Pancreas (tissue), 10 donors: Measurements from ENCODE around the gene OLFML3. TPM values are rescaled to one million over a fixed set of nuclear protein-coding genes. Genes with fewer than 3 reads are reported as not detected.
"Not testable (repeated sequence)": the region's sequence is repeated elsewhere in the genome, so short reads cannot be mapped to it uniquely, and the experiment has no call there.

Experiments
- ATAC-seq, 4 donors: fragments of 200-7000 bp; cut with Tn5 transposase; one replicate each; pipeline versions ENCODE4 v1.8.0 to v1.9.1; 2020; ENCODE audit warnings: mild to moderate bottlenecking in 4 of 4, moderate library complexity in 4 of 4
- DNase-seq, 6 donors: peaks; one replicate each; pipeline ENCODE4 v3.0.0-alpha.2; 2020
- FAIRE-seq: peaks from 2 replicates; lab custom pipeline; 2012; peaks lifted over from hg19 to GRCh38; lab: Jason Lieb, UNC
- H3K27ac ChIP-seq, 4 donors: fragments of 200-600 bp; sonication (generic); 1 replicate in 3 of 4; 2 replicates in 1 of 4; pipeline versions ENCODE4 v1.5.0 to v1.8.0; 2020
- H3K27me3 ChIP-seq, 4 donors: fragments of 200-600 bp; one replicate each; pipeline ENCODE4 v1.8.0; 2021
- H3K36me3 ChIP-seq, 3 donors: fragments of 200-600 bp; sonication (generic) in 1 of 3; one replicate each; pipeline versions ENCODE4 v1.5.0 to v1.8.0; 2020 to 2021
- H3K4me1 ChIP-seq, 3 donors: fragments of 200-600 bp; one replicate each; pipeline ENCODE4 v1.8.0; 2021
- H3K4me3 ChIP-seq, 4 donors: fragments of 200-600 bp; sonication (generic) in 2 of 4; one replicate each; pipeline versions ENCODE4 v1.5.0 to v1.8.0; 2020 to 2021
- H3K9me3 ChIP-seq, 4 donors: fragments of 200-600 bp; one replicate each; pipeline ENCODE4 v1.8.0; 2021
- CTCF ChIP-seq, 4 donors: fragments of 200-600 bp; sonication (generic) in 3 of 4; IDR thresholded peaks; one replicate each; pipeline versions ENCODE4 v1.5.0 to v1.8.0; 2021; ENCODE audit warnings: antibody characterized with exemption in 4 of 4
- WGBS, 2 donors: extraction: QIAGEN DNeasy Blood & Tissue Kit; methylation state at CpG; one replicate each; pipeline ENCODE4 v1.1.7; 2013; 5-methylcytosine and 5-hydroxymethylcytosine counted together
- intact Hi-C, 3 donors: fragments of 100-400 bp; cut with DNase I; formaldehyde crosslinking; loops; one replicate each; pipeline versions ENCODE4 v1.11.1 to v1.14.2; 2022
- polyA plus RNA-seq, 2 donors: library from polyadenylated mRNA; stranded (reverse); fragments of 200-250 nt; gene quantifications; one replicate each; pipeline ENCODE4 v1.2.3, GENCODE V29; 2013
- total RNA-seq, 6 donors: library from RNA; stranded (reverse); fragmentation: NEBNext Ultra II Directional in 4 of 6; extraction: Animal tissue kit (Norgen Biotek cat#: 25700) in 4 of 6; gene quantifications; one replicate each; pipeline versions ENCODE4 v1.2.1 to v1.2.4, GENCODE V29; 2021 to 2023
- donor health status: healthy with polysubstance abuse.
- donor health status: DM: no; HTN: no; CAD: no; lungs with moderate emphysema.
- donor health status: DM: no; HTN: no; CAD: no.
- donor health status: control.
- donor health status: control.
- donor health status: Bipolar disorder and iron deficiency.
- donor health status: DM: yes; HTN: yes; CAD: no.
- donor health status: DM: no; HTN: no; CAD: no.
- donor health status: DM: no; HTN: no; CAD: no.
- donor health status: DM: yes; HTN: yes; CAD: no.

Gene OLFML3
- total and polyA plus RNA-seq, 8 donors = 3.7 to 39.2 (median 10.2) TPM

DNA sequence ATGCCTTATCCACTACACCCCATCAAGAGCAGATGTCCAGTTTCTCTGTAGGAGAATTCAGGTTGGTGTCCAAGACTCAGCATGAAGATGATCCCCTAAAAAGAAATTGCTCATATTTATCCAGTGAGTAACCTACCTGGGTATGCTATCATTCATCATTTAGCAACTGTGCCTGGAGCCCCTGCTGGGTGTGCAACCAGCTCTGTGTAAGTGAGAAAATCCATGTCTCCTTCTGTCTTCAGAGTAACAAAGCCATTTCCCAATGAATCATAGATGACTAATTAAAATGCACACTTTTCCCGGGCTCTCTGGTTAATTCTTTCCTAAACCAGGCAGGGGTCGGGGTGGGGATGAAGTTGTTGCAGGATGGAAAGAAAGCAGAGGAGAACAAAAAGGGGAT, 35.8 kb downstream of the OLFML3 start:
- intact Hi-C loops = no loop called here
- Histone ChIP-seq H3K27ac (no peak overlapping the region), H3K36me3 (no peaks in the 10 kb centered on the region), H3K4me3 (no peak overlapping the region), H3K9me3 (no peaks in the 10 kb centered on the region), H3K27me3 (no peaks in the 10 kb centered on the region), H3K4me1 (no peaks in the 10 kb centered on the region)
- 35 to 43% methylated on average over 2 of the region's 2 CpGs for WGBS, 2 donors
- DNase-seq = no peak
- no peak for FAIRE-seq
- no peak for ATAC-seq
- TF ChIP-seq CTCF (IDR thresholded peaks at IDR 0.05) = no peak

- intact Hi-C loops, DNase-seq, H3K4me3 ChIP-seq, ATAC-seq, H3K36me3 ChIP-seq, H3K9me3 ChIP-seq, FAIRE-seq, H3K27ac ChIP-seq, H3K4me1 ChIP-seq, H3K27me3 ChIP-seq: not testable (repeated sequence)
- 81 to 97% methylated on average over 3 of the region's 3 CpGs for WGBS, 2 donors
These were observed 40.5 kb downstream of the OLFML3 start for GRCh38 chr1:114019724-114020123.

GRCh38 chr1:114021665-114022099, 42.4 kb downstream of the OLFML3 start:
- intact Hi-C loops = no loop called here
- FAIRE-seq = no peak
- 11 to 16% methylated on average over 4 of the region's 4 CpGs for WGBS, 2 donors
- H3K4me3 ChIP-seq = no peak overlapping the region
- no peaks in the 10 kb centered on the region for H3K27me3 ChIP-seq
- no peaks in the 10 kb centered on the region for H3K4me1 ChIP-seq
- no peaks in the 10 kb centered on the region for H3K9me3 ChIP-seq
- TF ChIP-seq CTCF (IDR thresholded peaks at IDR 0.05) = no peak
- no peak overlapping the region for H3K27ac ChIP-seq
- ATAC-seq = no peak
- DNase-seq = no peak
- no peaks in the 10 kb centered on the region for H3K36me3 ChIP-seq

DNA sequence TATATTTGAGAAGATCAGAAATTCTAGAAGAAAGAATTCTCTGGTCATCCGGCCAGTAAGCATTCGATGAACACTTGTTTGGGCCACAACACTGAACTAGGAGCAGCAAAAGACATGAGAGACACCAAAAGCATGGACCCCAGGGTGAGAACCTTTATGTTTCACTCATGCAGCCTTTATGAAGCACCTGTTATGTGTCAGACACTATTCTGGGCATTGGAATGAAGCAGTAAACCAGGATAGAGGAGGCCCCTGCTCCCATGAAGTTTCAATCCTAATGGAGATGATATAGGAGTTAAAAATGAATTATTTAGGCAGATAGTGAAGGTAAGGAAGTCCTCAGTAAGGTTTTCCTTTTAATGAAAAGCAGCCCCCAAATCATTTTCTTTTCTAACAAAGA, 43.6 kb downstream of the OLFML3 start:
- ATAC-seq (no peak), DNase-seq (no peak), FAIRE-seq (no peak)
- Histone ChIP-seq H3K36me3 (no peaks in the 10 kb centered on the region), H3K9me3 (no peaks in the 10 kb centered on the region), H3K27me3 (no peaks in the 10 kb centered on the region), H3K27ac (no peak overlapping the region), H3K4me1 (no peaks in the 10 kb centered on the region), H3K4me3 (no peak overlapping the region)
- intact Hi-C loops = no loop called here
- 91 to 95% methylated on average over 2 of the region's 2 CpGs for WGBS, 2 donors
- TF ChIP-seq CTCF (IDR thresholded peaks at IDR 0.05) = no peak

- Histone ChIP-seq H3K9me3 (no peaks in the 10 kb centered on the region), H3K36me3 (no peaks in the 10 kb centered on the region), H3K4me3 (no peak overlapping the region), H3K4me1 (no peaks in the 10 kb centered on the region), H3K27me3 (no peaks in the 10 kb centered on the region), H3K27ac (no peak overlapping the region)
- ATAC-seq (no peak), FAIRE-seq (no peak), DNase-seq (no peak)
- WGBS, 2 donors = 84 to 88% methylated on average over 6 of the region's 6 CpGs
- TF ChIP-seq CTCF (IDR thresholded peaks at IDR 0.05) = no peak
- intact Hi-C loops = no loop called here
These were observed 44.1 kb downstream of the OLFML3 start for GRCh38 chr1:114023377-114023776.
